ENCODE measurements around the gene ENKD1.

- TF ChIP-seq CTCF (IDR thresholded peaks at IDR 0.05): no peak
- no peak for TF ChIP-seq POLR2A (IDR thresholded peaks at IDR 0.05)
These were observed 28.1 kb upstream of the ENKD1 start for GRCh38 chr16:67694611-67695010.

Measured in lower leg skin (tissue), 3 donors.